Epithelial cell of proximal tubule (primary cell): ENCODE measurements around the gene TMEM26. TPM values are rescaled to one million over a fixed set of nuclear protein-coding genes. Genes with fewer than 3 reads are reported as not detected.

Source experiments
- DNase-seq: peaks from one replicate; pipeline ENCODE4 v3.0.0-alpha.2; 2011; ENCODE audit warnings: low read depth
- H3K4me3 ChIP-seq: 2 replicates; pipeline ENCODE4 v1.5.1; 2011; ENCODE audit warnings: low read depth, mild to moderate bottlenecking, low read length
- total RNA-seq: library from RNA; depleted of rRNA; stranded (reverse); fragments of >200 nt; gene quantifications from 2 replicates; pipeline ENCODE4 v1.2.3, GENCODE V29; 2015
- TF ChIP-seq, protein P1 (sequence below): conservative IDR thresholded peaks from 2 replicates; pipeline ENCODE4 v1.5.1; 2012; ENCODE audit warnings: low read depth, mild to moderate bottlenecking, low read length

TMEM26 gene
- total RNA-seq, 1 donor from 2014 or later = 0.23 TPM

DNA sequence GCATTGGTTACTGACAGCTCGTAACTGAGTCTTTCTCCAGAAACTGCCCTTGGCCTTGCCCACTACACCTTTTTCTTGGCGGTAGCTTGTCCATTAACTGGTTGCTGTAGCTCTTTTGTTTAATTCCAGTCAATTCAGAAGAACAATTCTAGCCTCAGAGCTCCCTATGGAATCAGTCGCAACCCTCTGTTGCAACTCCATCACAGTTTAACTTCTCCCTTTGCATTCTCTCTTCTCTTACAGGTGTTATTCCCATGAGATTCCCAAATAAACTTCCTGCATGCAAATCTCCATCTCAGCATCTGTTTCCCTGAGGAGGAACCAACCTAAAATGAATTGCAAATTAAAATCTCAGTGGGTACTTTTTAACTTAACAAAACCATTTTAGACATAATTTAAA is 28.4 kb upstream of the TMEM26 start:
- TF ChIP-seq, protein P1, sequence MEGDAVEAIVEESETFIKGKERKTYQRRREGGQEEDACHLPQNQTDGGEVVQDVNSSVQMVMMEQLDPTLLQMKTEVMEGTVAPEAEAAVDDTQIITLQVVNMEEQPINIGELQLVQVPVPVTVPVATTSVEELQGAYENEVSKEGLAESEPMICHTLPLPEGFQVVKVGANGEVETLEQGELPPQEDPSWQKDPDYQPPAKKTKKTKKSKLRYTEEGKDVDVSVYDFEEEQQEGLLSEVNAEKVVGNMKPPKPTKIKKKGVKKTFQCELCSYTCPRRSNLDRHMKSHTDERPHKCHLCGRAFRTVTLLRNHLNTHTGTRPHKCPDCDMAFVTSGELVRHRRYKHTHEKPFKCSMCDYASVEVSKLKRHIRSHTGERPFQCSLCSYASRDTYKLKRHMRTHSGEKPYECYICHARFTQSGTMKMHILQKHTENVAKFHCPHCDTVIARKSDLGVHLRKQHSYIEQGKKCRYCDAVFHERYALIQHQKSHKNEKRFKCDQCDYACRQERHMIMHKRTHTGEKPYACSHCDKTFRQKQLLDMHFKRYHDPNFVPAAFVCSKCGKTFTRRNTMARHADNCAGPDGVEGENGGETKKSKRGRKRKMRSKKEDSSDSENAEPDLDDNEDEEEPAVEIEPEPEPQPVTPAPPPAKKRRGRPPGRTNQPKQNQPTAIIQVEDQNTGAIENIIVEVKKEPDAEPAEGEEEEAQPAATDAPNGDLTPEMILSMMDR = no peak
- no peak overlapping the region for H3K4me3 ChIP-seq

DNA sequence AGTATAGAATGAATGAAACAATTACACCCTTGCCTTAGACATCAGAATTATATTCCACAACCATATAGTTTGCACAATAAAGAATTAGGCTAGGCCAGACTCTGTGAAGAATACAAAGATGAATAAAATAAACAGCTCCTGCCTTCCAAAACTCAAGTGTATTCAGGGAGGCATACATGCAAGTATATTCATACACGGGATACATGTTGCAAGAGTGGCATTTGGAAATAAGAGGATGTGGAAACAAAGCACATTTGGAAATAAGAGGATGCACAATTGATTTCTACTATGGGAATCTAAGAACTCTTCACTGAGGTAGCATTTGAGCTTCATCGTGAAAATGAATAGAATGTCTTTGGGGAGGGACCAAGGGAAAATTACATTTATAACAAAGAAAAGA is 27.0 kb upstream of the TMEM26 start:
- TF ChIP-seq, protein P1 = no peak
- DNase-seq = no peak
- H3K4me3 ChIP-seq = no peak overlapping the region

More for the DNA sequence above, 28.4 kb upstream of the TMEM26 start:
- no peak for DNase-seq

DNA sequence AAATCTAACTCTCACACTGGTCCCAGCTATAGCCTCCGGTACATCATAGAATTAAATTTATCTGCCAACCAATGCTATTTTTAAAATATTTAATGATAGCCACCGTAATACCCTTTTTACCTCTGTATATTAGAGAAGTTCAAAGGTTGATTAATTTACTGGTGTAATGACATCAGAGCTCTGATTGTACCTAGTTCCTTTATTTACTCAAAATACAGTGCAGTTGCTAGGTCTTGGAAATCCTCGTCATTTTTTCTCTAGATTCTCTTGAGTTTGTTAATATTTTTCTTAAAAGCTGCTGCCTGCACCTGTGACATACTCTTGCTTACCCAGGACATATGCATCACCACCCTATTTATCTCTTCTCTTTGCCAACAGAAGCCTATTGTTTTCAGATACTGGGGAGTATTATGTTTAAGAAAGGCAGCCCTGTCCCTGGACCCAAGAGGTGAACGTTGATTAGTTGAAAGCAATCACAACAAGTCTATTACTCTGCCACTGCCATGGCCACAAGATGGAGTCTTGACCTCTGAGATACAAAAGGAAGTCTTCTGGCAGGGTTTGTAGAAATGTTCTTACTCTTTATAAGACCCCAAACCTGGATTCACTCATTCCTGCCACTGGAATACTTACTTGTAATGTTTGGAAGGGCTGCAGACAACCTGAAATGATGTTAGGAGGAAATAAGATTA is 25.6 kb upstream of the TMEM26 start:
- TF ChIP-seq, protein P1 = peak; percentile 48
- H3K4me3 ChIP-seq = no peak overlapping the region
- no peak for DNase-seq

DNA sequence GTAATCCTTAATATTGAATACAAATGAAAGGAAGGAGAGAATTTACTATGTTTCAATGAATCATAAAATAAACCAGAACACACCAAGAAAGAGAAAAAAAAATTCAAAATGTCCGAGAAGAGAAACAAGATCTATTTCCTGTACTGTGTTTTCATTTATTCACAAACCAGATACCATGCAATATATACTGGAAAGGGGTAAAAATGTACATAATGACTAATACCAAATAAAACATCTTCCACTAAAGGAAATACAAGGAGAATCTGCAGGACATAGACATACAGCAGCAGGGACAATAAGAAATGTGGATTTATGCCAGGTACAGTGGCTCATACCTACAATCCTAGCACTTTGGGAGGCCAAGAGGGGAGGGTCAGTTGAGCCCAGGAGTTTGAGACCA is 24.3 kb upstream of the TMEM26 start:
- H3K4me3 ChIP-seq = no peak overlapping the region
- DNase-seq = no peak
- TF ChIP-seq, protein P1 = no peak

DNA sequence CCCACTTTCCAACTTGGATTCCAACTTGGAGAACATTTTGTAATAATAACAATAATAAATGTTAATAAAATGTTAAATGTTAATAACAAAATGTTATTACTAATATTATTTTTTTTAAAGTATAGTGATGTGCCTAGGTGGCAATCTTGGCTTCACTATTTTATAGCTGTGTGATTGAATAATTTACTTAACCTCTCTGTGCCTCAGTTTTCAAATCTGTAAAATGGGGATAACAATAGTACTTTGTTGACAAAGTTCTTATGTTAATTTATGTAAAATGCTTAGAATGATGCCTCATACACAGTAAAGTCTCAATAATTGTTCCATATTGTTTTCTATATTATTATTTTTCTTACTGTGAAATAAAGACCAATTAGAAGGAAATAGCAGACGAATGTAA is 23.3 kb upstream of the TMEM26 start:
- no peak for DNase-seq
- H3K4me3 ChIP-seq = no peak overlapping the region
- TF ChIP-seq, protein P1 = no peak

DNA sequence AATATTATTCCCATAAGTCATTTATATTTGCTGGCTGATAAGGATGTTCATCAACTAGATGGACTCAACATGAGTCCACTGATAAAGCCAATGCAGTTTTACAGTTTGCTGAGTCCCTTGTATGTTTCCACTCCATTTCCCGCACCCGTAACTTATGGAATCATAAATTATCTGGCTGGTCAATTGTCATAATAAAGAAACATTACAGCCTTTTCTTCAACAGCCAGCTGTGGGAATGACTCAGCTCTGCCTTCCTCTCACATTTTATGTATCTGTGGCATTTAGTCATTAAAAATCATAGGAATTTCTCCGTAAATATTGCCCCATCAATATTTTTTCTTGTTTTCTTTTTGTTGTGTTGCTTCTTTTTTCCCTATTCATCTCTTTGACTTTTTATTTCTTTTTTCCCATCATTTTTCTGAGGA is 22.3 kb upstream of the TMEM26 start:
- TF ChIP-seq, protein P1 = no peak
- no peak for DNase-seq
- no peak overlapping the region for H3K4me3 ChIP-seq

DNA sequence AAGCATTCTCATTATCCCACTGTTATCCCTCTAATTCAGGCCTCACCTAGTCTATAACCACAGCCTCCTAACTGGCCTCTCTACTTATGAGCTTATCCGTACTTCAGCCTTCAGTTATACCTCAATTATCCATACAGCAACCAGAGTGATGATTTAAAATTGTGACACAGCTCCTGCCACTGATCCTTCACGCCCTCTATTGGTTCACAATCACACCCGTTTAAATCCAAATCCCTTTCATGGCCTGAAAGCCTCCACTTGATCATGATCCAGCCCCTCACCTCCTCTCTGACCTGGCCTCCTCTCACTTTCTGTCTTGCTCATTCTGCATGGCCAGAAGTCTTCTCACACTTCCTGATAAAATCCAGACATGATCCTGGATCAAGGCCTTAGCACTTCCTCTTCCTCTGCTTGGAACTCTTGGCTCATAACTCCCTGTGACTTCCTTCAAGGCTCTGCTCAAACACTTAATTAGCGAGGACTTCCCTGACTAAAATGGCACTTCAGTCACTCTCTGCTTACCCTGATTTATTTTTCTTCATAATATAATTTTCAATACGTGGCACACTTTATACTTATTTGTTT is 19.0 kb upstream of the TMEM26 start:
- TF ChIP-seq, protein P1 = no peak
- no peak overlapping the region for H3K4me3 ChIP-seq
- no peak for DNase-seq
